Measurements from ENCODE around the gene CFAP141.
"Not testable (repeated sequence)": the region's sequence is repeated elsewhere in the genome, so short reads cannot be mapped to it uniquely, and the experiment has no call there.

Gene CFAP141

GRCh38 chr1:154206196-154206595 is at the start of gene CFAP141:
Gene CFAP141 (minus strand): TSS chr1:154206333. CDS start chr1:154206307, 26 bp downstream.
- no peak for DNase-seq

GRCh38 chr1:154253671-154254070 is 47.5 kb upstream of the CFAP141 start:
- no peak for DNase-seq

GRCh38 chr1:154241703-154242351 is 35.7 kb upstream of the CFAP141 start:
- DNase-seq, result no peak

- no peak for DNase-seq
These were observed 34.2 kb upstream of the CFAP141 start for GRCh38 chr1:154240294-154240833.

- DNase-seq, result no peak
These were observed 33.4 kb upstream of the CFAP141 start for GRCh38 chr1:154239491-154239890.

- DNase-seq, result no peak
These were observed 31.9 kb upstream of the CFAP141 start for GRCh38 chr1:154237880-154238506.

- no peak for DNase-seq
These were observed 31.3 kb upstream of the CFAP141 start for GRCh38 chr1:154237435-154237834.

GRCh38 chr1:154236855-154237254 is 30.7 kb upstream of the CFAP141 start:
- DNase-seq, result no peak

GRCh38 chr1:154233127-154233526 is 27.0 kb upstream of the CFAP141 start:
- DNase-seq, result not testable (repeated sequence)

- not testable (repeated sequence) for DNase-seq
These were observed 25.0 kb upstream of the CFAP141 start for GRCh38 chr1:154231112-154231511.

- no peak for DNase-seq
These were observed 19.2 kb upstream of the CFAP141 start for GRCh38 chr1:154225370-154225769.

GRCh38 chr1:154223621-154224020 is 17.5 kb upstream of the CFAP141 start:
- DNase-seq, result no peak

- no peak for DNase-seq
These were observed 16.8 kb upstream of the CFAP141 start for GRCh38 chr1:154222918-154223317.

GRCh38 chr1:154222518-154222917 is 16.4 kb upstream of the CFAP141 start:
- no peak for DNase-seq

GRCh38 chr1:154221278-154222001 is 15.3 kb upstream of the CFAP141 start:
- peak; percentile 47 to 52 for DNase-seq

- no peak for DNase-seq
These were observed 14.8 kb upstream of the CFAP141 start for GRCh38 chr1:154220970-154221277.

GRCh38 chr1:154220071-154220969 is 14.2 kb upstream of the CFAP141 start, which contains the start of gene UBAP2L:
Gene UBAP2L (plus strand): TSS chr1:154220955. CDS start chr1:154225124, 4,169 bp downstream.
- peak; percentile 96 to 97 for DNase-seq

- DNase-seq, result peak; percentile 27 to 42
These were observed 13.4 kb upstream of the CFAP141 start for GRCh38 chr1:154219541-154219940.

GRCh38 chr1:154218545-154218944 is 12.4 kb upstream of the CFAP141 start:
- DNase-seq, result no peak

- DNase-seq, result no peak
These were observed 7.1 kb upstream of the CFAP141 start for GRCh38 chr1:154213274-154213673.

- DNase-seq, result no peak
These were observed 6.0 kb upstream of the CFAP141 start for GRCh38 chr1:154212083-154212482.

- peak; percentile 15 to 24 for DNase-seq
These were observed 2.7 kb upstream of the CFAP141 start for GRCh38 chr1:154208677-154209388.

Data from AML-193 (cell line).